ENCODE results near the gene KLF13. TPM values are rescaled to one million over a fixed set of nuclear protein-coding genes. Genes with fewer than 3 reads are reported as not detected.

The KLF13 gene
- total and polyA plus RNA-seq, 10 of the 15 experiments (the other 5 are each of a cell fraction or from before 2014, with no cell fraction given), result 20.3 to 109 (median 51.4) TPM

DNA sequence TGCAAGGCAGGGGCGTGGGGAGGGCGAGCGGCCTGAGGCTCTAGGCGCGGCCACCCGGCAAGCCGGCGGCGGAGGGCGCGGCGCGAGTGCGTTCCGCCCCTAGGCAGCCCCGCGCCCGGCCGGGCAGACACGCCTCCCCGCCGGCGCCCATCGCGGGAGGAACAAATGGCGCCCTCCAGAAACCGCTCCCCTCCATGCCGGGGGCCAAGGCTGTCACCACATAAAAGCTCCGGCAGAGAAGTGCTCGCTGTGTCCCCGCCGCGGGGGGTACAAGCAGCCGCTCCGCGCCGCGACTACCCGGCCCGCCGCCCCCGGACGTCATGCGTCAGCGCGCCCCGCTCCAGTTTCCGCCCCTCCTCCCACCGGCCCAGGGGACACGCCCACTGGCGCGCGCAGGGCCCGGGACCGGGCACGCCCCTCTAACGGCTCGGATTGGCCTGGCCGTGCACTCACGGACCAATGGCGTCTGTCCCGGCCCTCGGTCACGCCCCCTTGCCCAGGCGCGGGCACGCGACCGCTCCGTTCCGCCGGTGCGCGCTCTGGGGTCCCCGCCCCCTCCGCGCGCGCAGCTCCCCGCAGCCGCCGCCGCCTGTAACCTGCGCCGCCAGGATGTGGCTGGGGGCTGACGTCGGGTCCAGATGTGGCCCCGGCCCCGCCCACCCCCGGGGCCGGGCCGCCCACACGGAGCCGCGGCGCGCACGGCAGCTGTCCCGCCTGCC lies at the start of gene KLF13 (continued):
- TF ChIP-seq ZNF622 (IDR thresholded peaks at IDR 0.05), result no peak
- TF ChIP-seq STAT3 (IDR thresholded peaks at IDR 0.05; ENCODE audit: low read depth, low read length), result no peak
- TF ChIP-seq HDAC6 (IDR thresholded peaks at IDR 0.05; ENCODE audit: unreplicated experiment), result no peak
- no peak for TF ChIP-seq ZBTB33 (IDR thresholded peaks at IDR 0.05)
- TF ChIP-seq BHLHE40 (IDR thresholded peaks at IDR 0.05; ENCODE audit: borderline replicate concordance in 1 of 2, low read depth in 2 of 2, low read length in 1 of 2), result peak; percentile 83 to 95; a peak in 3 of 4 replicates
- peak; percentile 58; the same call in 1 of the 2 replicates for TF ChIP-seq TCF7 (IDR thresholded peaks at IDR 0.05; ENCODE audit: borderline replicate concordance)
- peak; percentile 85 for TF ChIP-seq TAF1 (IDR thresholded peaks at IDR 0.05; ENCODE audit: borderline replicate concordance, low read depth, low read length)
- no peak; the same call in 1 of the 2 replicates for TF ChIP-seq SMC3 (IDR thresholded peaks at IDR 0.05; ENCODE audit: borderline replicate concordance, low read length)
- no peak for TF ChIP-seq WRNIP1 (IDR thresholded peaks at IDR 0.05; ENCODE audit: borderline replicate concordance, low read depth, low read length)
- TF ChIP-seq NFYB (IDR thresholded peaks at IDR 0.05; ENCODE audit: insufficient read depth, low read depth, low read length), result peak; percentile 86
- TF ChIP-seq BCL11A (IDR thresholded peaks at IDR 0.05; ENCODE audit: low read depth, low read length), result 0 out of 2 replicates have a peak, but pooled peaks have one; percentile 11
- TF ChIP-seq, protein P1, sequence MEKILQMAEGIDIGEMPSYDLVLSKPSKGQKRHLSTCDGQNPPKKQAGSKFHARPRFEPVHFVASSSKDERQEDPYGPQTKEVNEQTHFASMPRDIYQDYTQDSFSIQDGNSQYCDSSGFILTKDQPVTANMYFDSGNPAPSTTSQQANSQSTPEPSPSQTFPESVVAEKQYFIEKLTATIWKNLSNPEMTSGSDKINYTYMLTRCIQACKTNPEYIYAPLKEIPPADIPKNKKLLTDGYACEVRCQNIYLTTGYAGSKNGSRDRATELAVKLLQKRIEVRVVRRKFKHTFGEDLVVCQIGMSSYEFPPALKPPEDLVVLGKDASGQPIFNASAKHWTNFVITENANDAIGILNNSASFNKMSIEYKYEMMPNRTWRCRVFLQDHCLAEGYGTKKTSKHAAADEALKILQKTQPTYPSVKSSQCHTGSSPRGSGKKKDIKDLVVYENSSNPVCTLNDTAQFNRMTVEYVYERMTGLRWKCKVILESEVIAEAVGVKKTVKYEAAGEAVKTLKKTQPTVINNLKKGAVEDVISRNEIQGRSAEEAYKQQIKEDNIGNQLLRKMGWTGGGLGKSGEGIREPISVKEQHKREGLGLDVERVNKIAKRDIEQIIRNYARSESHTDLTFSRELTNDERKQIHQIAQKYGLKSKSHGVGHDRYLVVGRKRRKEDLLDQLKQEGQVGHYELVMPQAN (conservative IDR thresholded peaks at IDR 0.05), result peak; percentile 83; the same call in 1 of the 2 replicates
- no peak for TF ChIP-seq RELA (IDR thresholded peaks at IDR 0.05; ENCODE audit: borderline replicate concordance, partially characterized antibody)
- TF ChIP-seq, protein P2, sequence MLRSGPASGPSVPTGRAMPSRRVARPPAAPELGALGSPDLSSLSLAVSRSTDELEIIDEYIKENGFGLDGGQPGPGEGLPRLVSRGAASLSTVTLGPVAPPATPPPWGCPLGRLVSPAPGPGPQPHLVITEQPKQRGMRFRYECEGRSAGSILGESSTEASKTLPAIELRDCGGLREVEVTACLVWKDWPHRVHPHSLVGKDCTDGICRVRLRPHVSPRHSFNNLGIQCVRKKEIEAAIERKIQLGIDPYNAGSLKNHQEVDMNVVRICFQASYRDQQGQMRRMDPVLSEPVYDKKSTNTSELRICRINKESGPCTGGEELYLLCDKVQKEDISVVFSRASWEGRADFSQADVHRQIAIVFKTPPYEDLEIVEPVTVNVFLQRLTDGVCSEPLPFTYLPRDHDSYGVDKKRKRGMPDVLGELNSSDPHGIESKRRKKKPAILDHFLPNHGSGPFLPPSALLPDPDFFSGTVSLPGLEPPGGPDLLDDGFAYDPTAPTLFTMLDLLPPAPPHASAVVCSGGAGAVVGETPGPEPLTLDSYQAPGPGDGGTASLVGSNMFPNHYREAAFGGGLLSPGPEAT (IDR thresholded peaks at IDR 0.05; ENCODE audit: low read depth), result no peak
- no peak for TF ChIP-seq ZBED1 (IDR thresholded peaks at IDR 0.05; ENCODE audit: borderline replicate concordance)
- TF ChIP-seq, protein P3, sequence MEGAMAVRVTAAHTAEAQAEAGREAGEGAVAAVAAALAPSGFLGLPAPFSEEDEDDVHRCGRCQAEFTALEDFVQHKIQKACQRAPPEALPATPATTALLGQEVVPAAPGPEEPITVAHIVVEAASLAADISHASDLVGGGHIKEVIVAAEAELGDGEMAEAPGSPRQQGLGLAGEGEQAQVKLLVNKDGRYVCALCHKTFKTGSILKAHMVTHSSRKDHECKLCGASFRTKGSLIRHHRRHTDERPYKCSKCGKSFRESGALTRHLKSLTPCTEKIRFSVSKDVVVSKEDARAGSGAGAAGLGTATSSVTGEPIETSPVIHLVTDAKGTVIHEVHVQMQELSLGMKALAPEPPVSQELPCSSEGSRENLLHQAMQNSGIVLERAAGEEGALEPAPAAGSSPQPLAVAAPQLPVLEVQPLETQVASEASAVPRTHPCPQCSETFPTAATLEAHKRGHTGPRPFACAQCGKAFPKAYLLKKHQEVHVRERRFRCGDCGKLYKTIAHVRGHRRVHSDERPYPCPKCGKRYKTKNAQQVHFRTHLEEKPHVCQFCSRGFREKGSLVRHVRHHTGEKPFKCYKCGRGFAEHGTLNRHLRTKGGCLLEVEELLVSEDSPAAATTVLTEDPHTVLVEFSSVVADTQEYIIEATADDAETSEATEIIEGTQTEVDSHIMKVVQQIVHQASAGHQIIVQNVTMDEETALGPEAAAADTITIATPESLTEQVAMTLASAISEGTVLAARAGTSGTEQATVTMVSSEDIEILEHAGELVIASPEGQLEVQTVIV (IDR thresholded peaks at IDR 0.05; ENCODE audit: borderline replicate concordance, partially characterized antibody), result no peak
- no peak for TF ChIP-seq RAD51 (IDR thresholded peaks at IDR 0.05)
- TF ChIP-seq CBFB (IDR thresholded peaks at IDR 0.05; ENCODE audit: low read depth), result peak; percentile 55; the same call in 1 of the 2 replicates
- TF ChIP-seq SMAD1 (IDR thresholded peaks at IDR 0.05; ENCODE audit: low read depth, partially characterized antibody), result no peak
- 0 out of 2 replicates have a peak, but pooled peaks have one; percentile 18 for TF ChIP-seq NBN (IDR thresholded peaks at IDR 0.05)
